DMS53 treated with DMSO at 0.1 percent for 48 hours (cell line): ENCODE measurements around the gene SARDH.

ENCODE experiments used
- DNase-seq: peaks from one replicate; lab custom pipeline; 2025; ENCODE audit not compliant: unreplicated experiment; lab: John Stamatoyannopoulos, UW

The SARDH gene

GRCh38 chr9:133673258-133673655, 64.9 kb downstream of the SARDH start:
- no peak for DNase-seq

DNA sequence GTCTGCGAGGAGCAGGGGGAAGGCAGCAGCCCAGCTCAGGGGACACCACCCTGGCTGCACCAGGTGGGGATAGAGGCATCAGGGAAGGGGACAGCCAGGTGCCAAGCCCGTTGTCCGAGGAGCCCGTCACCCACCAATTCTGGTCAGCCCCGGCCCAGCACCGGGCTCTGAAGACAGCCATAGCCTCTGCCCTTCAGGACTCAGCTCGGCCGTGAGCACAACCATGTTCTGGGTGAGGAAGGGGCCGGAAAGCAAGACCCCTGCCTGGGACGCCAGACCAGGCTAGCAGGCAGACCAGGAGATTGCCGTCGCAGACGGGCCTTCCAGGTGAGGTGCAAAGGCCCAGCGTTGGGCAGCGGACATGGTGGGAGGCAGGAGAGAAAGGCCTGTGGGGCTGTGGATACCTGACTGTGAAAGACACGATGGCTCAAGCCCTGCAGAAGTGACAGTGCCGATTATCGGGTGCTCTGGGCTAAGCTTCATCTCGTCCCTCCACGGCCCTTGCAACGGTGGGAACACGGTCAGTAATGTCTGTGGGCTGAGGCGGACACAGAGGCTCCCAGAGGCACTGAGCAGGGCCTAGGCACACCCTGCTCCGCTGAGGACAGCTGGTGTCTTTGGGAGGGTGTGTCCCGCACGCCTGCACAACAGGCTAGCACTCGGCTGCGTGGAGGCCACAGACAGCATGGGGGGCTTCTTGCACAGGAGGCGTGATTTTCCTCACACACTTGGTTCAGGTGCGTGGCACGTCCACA, 65.5 kb downstream of the SARDH start:
- DNase-seq, result no peak

DNA sequence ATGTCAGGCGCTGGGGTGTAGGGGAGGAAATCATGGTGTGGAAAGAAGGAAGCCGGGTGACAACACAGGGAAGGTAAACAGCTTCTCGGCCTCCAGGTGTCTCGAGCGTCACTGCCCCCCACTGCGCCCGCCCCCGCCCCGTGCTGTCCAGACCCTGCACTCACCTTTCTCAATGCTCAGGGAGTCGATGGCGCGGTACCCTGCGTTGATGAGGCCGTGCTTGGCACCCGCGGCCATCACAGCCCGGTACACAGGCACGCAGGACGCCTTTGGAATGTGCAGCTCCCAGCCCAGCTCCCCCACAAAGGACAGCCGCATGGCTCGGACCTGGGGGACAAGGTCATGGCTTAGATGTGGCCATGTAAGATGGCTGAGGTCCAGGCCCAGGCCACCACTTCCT, 66.8 kb downstream of the SARDH start:
- DNase-seq, result no peak

- no peak for DNase-seq
Measured at GRCh38 chr9:133670466-133670865, 67.7 kb downstream of the SARDH start.

DNA sequence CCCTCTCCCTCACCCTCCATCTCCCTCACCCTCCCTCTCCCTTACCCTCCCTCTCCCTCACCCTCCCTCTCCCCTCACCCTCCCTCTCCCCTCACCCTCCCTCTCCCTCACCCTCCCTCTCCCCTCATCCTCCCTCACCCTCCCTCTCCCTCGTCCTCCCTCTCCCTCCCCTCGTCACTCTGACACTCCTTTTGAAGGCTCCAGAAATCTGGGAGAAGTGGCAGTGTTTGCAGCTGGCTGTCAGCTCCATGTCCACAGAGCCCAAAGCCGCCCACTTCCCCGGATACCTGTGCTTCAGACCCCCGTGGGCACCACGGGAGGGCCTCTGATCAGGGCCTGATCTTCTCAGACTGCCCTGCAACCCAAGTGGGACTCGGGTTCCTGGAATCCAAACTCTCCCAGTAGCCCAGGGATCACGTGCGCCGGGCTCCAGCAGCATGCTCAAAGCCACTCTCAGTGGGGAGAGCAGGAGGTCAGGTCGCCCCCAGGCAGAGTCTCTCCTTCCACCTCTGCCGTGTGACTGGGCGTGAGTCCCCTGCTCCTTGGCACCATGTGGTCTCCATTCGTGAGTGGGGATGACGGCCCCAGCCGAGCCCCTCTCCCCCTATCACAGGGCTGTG, 68.9 kb downstream of the SARDH start:
- DNase-seq, result no peak

DNA sequence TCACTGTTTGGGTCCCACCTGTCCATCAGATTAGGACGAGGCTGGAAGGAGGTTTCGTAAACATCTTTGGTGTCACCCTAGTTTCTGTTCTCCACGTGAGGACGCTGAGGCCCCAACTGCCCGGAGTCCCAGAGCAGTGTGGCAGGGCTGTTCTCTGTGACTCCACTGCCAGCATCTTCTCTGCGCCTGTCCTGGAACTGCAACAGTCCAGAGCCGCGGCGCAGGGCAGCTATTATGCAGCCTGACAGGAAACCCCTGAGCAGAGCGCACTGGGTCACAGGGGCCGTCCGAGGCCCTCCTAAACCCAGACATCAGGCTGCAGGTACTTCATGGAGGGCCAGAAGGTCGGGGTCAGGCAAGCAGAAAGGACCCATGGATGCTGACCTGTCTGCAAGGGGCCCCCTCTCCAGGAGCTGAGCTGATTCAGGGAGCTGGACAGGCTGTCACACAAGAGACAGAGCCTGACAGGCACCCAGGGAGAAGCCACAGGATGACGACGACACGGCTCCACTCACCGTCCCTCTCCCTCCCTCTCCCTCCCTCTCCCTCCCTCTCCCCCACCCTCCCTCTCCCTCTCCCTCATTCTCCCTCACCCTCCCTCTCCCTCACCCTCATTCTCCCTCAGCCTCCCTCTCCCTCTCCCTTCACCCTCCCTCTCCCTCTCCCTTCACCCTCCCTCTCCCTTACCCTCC, 70.2 kb downstream of the SARDH start:
- no peak for DNase-seq

- no peak for DNase-seq
Measured at GRCh38 chr9:133666845-133667244, 71.3 kb downstream of the SARDH start.

GRCh38 chr9:133666387-133666786, 71.8 kb downstream of the SARDH start:
- no peak for DNase-seq

- no peak for DNase-seq
Measured at GRCh38 chr9:133665535-133665934, 72.6 kb downstream of the SARDH start.

GRCh38 chr9:133665096-133665495, 73.1 kb downstream of the SARDH start:
- DNase-seq, result no peak

- peak; percentile 3 for DNase-seq
Measured at GRCh38 chr9:133664173-133665050, 73.7 kb downstream of the SARDH start.

GRCh38 chr9:133661846-133662540, 76.2 kb downstream of the SARDH start:
- DNase-seq, result no peak

GRCh38 chr9:133659516-133659915, 78.6 kb downstream of the SARDH start:
- no peak for DNase-seq

- peak; percentile 13 for DNase-seq
Measured at GRCh38 chr9:133658442-133659431, 79.4 kb downstream of the SARDH start.

DNA sequence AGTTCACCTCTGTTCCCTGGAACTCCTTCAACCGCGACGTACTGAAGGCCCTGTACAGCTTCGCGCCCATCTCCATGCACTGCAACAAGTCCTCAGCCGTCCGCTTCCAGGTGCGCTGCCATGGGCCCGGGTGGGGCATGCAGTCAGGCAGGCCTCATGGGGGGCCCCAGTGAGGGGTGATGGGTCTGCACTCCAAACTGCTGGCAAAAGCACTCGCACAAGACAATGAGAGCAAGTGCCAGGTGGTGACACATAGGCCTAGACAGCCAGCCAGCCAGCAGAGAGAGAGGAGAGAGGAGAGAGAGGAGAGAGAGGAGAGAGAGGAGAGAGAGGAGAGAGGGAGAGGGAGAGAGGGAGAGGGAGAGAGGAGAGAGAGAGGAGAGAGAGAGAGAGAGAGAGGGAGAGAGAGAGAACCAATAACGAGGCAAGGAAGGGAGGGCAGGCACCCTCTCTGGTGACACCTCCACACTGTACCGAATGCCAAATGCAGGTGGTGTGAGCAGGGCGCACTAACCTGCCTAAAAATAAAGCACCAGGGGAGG, 81.0 kb downstream of the SARDH start:
- DNase-seq, result no peak

- peak; percentile 41 for DNase-seq
Measured at GRCh38 chr9:133656211-133657119, 81.7 kb downstream of the SARDH start.

DNA sequence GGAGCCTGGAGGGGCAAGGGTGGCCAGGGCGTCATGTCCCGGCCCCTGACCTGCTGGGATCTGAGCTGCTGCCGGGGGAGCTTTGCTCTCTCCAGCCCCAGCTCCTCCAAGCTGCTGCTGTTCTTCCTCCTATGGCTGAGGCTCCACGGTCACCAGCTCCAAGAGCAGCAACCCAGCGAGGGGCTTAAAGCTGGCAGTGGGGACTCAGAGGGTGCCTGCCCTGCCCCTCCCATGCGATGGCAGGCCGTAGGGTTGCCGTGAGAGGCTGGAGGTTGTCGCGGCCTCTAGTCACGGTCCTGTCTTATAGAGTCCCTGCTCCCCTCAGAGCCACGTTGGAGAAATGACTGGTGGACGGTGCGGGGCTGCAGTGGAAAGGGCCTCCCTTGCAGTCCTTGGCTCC, 82.5 kb downstream of the SARDH start:
- no peak for DNase-seq
